Measurements from ENCODE around the gene HIC1.

Gene HIC1

GRCh38 chr17:2062571-2063183 is 7.8 kb downstream of the HIC1 start:
- peak; percentile 39 for ATAC-seq

GRCh38 chr17:2063261-2064146 is 8.6 kb downstream of the HIC1 start:
- TF ChIP-seq SNAI2 (CRISPR knock-in tag; IDR thresholded peaks at IDR 0.05) (no peak), ZNF70 (CRISPR knock-in tag; IDR thresholded peaks at IDR 0.05) (no peak), CSDC2 (CRISPR knock-in tag; IDR thresholded peaks at IDR 0.05) (no peak), TSHZ2 (CRISPR knock-in tag; IDR thresholded peaks at IDR 0.05) (no peak), ESRRG (CRISPR knock-in tag; IDR thresholded peaks at IDR 0.05) (no peak), RARB (CRISPR knock-in tag; IDR thresholded peaks at IDR 0.05) (no peak)
- no peak for ATAC-seq

More at GRCh38 chr17:2062571-2063183, 7.8 kb downstream of the HIC1 start:
- TF ChIP-seq SNAI2 (CRISPR knock-in tag; IDR thresholded peaks at IDR 0.05) (no peak), RARB (CRISPR knock-in tag; IDR thresholded peaks at IDR 0.05) (no peak), TOX (CRISPR knock-in tag; IDR thresholded peaks at IDR 0.05; ENCODE audit: borderline replicate concordance) (no peak), TSHZ2 (CRISPR knock-in tag; IDR thresholded peaks at IDR 0.05) (no peak), OSR1 (CRISPR knock-in tag; IDR thresholded peaks at IDR 0.05) (no peak), ZNF565 (CRISPR knock-in tag; conservative IDR thresholded peaks at IDR 0.05; ENCODE audit: low read depth) (no peak), ZFP3 (CRISPR knock-in tag; IDR thresholded peaks at IDR 0.05) (no peak), ISL1 (CRISPR knock-in tag; IDR thresholded peaks at IDR 0.05) (no peak), CSDC2 (CRISPR knock-in tag; IDR thresholded peaks at IDR 0.05) (no peak), BACH2 (CRISPR knock-in tag; IDR thresholded peaks at IDR 0.05; ENCODE audit: borderline replicate concordance) (no peak), ZNF70 (CRISPR knock-in tag; IDR thresholded peaks at IDR 0.05) (no peak), PPARA (CRISPR knock-in tag; IDR thresholded peaks at IDR 0.05; ENCODE audit: borderline replicate concordance) (no peak), ZC3H10 (CRISPR knock-in tag; IDR thresholded peaks at IDR 0.05) (no peak), ZNF8 (CRISPR knock-in tag; IDR thresholded peaks at IDR 0.05) (no peak), ESRRG (CRISPR knock-in tag; IDR thresholded peaks at IDR 0.05) (no peak), POU6F1 (CRISPR knock-in tag; IDR thresholded peaks at IDR 0.05; ENCODE audit: borderline replicate concordance, low read depth) (no peak), ARNTL (CRISPR knock-in tag; IDR thresholded peaks at IDR 0.05; ENCODE audit: borderline replicate concordance, low read depth) (no peak)

- TF ChIP-seq OSR1 (CRISPR knock-in tag; IDR thresholded peaks at IDR 0.05) (no peak), ESRRG (CRISPR knock-in tag; IDR thresholded peaks at IDR 0.05) (no peak), TSHZ2 (CRISPR knock-in tag; IDR thresholded peaks at IDR 0.05) (no peak), GLIS3 (CRISPR knock-in tag; IDR thresholded peaks at IDR 0.05) (no peak), BACH2 (CRISPR knock-in tag; IDR thresholded peaks at IDR 0.05; ENCODE audit: borderline replicate concordance) (no peak), ZC3H10 (CRISPR knock-in tag; IDR thresholded peaks at IDR 0.05) (no peak), ZNF8 (CRISPR knock-in tag; IDR thresholded peaks at IDR 0.05) (no peak), ARNTL (CRISPR knock-in tag; IDR thresholded peaks at IDR 0.05; ENCODE audit: borderline replicate concordance, low read depth) (no peak), ZNF70 (CRISPR knock-in tag; IDR thresholded peaks at IDR 0.05) (no peak), ZNF565 (CRISPR knock-in tag; conservative IDR thresholded peaks at IDR 0.05; ENCODE audit: low read depth) (no peak), TOX (CRISPR knock-in tag; IDR thresholded peaks at IDR 0.05; ENCODE audit: borderline replicate concordance) (no peak), ZFP30 (CRISPR knock-in tag; IDR thresholded peaks at IDR 0.05) (no peak), POU6F1 (CRISPR knock-in tag; IDR thresholded peaks at IDR 0.05; ENCODE audit: borderline replicate concordance, low read depth) (no peak)
- ATAC-seq, result no peak
Observed at GRCh38 chr17:2064147-2064489, 9.2 kb downstream of the HIC1 start.
